ENCODE results near the gene KRTAP22-1.

Gene KRTAP22-1

DNA sequence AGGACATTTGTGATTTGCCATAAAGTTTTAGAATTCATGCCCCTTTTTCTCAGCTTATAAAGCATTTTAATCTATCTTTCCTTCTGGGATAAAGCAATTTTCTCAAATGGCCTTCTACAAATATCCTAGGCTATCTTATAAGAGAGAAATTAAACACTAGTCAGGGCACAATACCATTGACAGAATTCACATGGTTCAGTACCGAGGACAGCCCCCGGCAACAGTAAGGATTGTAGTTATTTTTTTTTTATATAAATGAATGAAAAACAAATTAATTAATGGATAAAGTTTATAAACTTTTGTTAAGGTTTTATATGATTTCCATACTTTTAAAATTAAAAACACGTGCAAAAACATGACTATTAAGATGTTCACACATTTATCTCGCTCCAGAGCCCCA, 27.2 kb downstream of the KRTAP22-1 start:
- DNase-seq, result no peak

DNA sequence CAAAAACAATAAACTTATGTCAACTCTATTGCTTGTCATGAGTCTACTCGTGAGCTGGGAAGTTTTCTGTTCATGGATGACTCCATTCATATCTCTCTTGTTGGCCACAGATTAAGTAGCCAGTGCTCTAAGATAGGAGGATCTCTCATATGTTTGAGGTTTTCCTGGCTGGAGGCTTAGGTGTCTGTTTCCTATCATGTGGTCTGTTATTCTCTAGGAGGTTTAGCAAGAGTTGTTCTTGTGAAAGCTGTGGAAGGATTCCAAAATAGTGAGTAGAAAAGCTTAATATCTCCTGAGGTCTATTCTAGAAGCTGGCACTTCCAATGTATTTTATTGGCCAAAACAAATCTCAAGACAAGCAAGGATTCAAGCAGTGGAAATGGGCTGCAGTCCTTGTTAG, 28.3 kb downstream of the KRTAP22-1 start:
- DNase-seq, result no peak

DNA sequence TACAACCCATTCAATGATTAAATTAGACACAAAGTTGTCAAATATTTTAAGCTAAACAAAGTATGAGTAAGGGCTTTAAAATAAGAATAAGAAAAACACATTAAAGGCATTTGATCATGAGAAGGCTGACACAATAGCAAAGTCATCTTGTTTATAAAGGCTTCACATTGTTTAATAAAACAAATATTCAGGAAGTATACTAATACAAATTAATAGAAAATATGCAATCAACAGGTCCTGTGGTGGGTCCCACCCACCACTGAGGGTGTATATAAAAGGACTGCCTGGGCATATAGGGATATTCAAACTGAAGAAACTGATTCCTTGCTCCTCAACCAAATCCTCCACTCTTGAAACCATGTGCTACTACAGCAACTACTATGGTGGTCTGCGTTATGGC, 34.0 kb downstream of the KRTAP22-1 start, which contains the start of gene KRTAP20-2:
Gene KRTAP20-2, plus strand, starts transcription at position 301 of the 400 bp plus-strand sequence. Its CDS starts 58 bp downstream, at position 359.
- no peak for DNase-seq

DNA sequence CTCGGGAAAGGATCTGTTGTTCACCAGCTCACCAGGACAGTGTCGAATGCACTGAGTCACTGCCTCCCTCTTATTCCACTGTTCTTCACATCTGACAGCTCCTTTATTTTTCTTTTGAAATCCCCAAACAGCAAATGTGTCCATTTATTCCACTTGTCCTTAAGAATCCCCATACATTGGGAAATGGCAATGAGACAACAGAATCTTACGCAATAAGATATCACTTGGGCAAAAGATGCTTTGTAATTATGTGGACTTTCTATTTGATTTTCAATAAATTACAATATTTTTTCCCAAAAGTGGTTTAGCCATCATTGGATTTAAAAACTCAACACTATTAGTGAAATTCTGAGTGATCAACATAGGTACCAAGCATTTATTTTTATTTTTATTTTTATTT, 37.8 kb downstream of the KRTAP22-1 start:
- DNase-seq, result no peak

DNA sequence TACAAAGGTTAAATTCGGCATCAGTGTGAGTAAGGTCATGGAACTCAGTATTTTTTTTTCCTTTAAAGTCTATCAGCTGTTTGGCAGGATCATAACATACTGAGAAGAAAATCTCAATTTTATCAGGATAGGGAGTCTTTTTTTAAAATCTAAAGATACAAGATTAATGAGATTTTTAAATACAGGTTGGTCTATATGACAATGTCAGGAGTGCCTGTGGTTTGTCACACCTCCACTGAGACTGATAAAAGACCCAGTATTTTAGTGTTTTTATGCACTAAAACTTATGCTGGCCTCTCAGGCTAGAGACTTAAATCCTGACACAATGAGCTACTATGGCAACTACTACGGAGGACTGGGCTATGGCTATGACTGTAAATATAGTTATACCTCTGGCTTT, 41.7 kb downstream of the KRTAP22-1 start, which contains the start of gene KRTAP20-3:
Gene KRTAP20-3, plus strand, starts transcription at position 301 of the 400 bp plus-strand sequence.
- DNase-seq, result no peak

DNA sequence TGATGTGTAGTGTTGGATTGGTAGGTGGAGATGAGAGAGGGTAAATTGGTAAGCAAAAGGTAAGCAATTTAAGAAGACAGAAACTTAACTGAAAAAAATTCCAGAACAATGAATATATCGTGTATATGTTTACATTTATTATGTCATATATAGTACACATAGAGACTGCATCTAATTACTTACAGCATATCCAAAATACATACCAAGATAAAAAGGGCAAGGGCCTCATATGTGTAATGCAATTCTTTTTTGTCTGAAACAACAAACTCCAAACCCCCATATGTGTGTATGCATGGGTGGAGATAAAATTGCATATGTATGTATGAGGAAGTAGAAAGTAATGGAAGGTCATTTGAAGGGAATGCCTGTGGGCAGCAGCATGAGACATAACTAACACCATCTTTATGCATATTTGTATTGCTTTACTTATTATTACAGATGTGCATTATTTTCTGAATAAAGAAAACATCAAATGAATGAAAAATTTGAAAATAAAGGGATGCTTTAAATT, 46.1 kb downstream of the KRTAP22-1 start:
- no peak for DNase-seq
